HepG2 (cell line): Measurements from ENCODE around the gene MFSD6. TPM values are rescaled to one million over a fixed set of nuclear protein-coding genes. Genes with fewer than 3 reads are reported as not detected.

Source experiments
- ATAC-seq: fragments of 200-7000 bp; cut with Tn5 transposase; 3 replicates; pipeline ENCODE4 v1.9.1; 2020; ENCODE audit warnings: mild to moderate bottlenecking, moderate library complexity
- BruUV-seq: library from RNA; stranded (reverse); fragments of 400-500 nt; replicated peaks from 2 replicates; lab custom pipeline; 2021; lab: Mats Ljungman, UMichigan
- CTCF ChIA-PET: fragments of 300-600 bp; formaldehyde crosslinking; extraction: SDS; loops from one replicate; lab custom pipeline; 2021; ENCODE audit warnings: low total read pairs, inconsistent platforms, low intra/inter-chr PET ratio; lab: Yijun Ruan, JAX
- POLR2A ChIA-PET: fragments of 350-600 bp; sonication (Branson Sonifier 250); formaldehyde crosslinking; loops from one replicate; lab custom pipeline; 2020; ENCODE audit warnings: antibody characterized with exemption, inconsistent platforms; lab: Yijun Ruan, JAX
- DNase-seq: peaks from one replicate; pipeline ENCODE4 v3.0.0-alpha.2; 2015; ENCODE audit warnings: low spot score
- FAIRE-seq: peaks from 3 replicates; lab custom pipeline; 2011; peaks lifted over from hg19 to GRCh38; lab: Jason Lieb, UNC
- H2AFZ ChIP-seq: one replicate; pipeline ENCODE4 v1.6.1; 2011; ENCODE audit warnings: low read length, inconsistent platforms
- H3K27ac ChIP-seq: fragments of 300-600 bp; 3 replicates; pipeline ENCODE4 v1.8.0; 2011; ENCODE audit warnings: mixed run types, mild to moderate bottlenecking, mixed read lengths, low read length, inconsistent platforms; ENCODE audit not compliant: insufficient read depth; ENCODE audit errors: extremely low read length
- H3K27me3 ChIP-seq, 2 experiments: fragments of 200-600 bp in 1 of 2; 2 replicates in 1 of 2; 3 replicates in 1 of 2; pipeline versions ENCODE4 v1.6.0 to v1.8.0; 2011; ENCODE audit warnings: low read length in 2 of 2, mild to moderate bottlenecking in 2 of 2, moderate library complexity in 2 of 2, inconsistent platforms in 1 of 2; ENCODE audit not compliant: insufficient read depth in 2 of 2, control insufficient read depth in 1 of 2
- H3K36me3 ChIP-seq, 2 experiments: fragments of 200-600 bp in 1 of 2; replicated peaks in 1 of 2; 2 replicates in 1 of 2; 3 replicates in 1 of 2; pipeline versions ENCODE4 v1.5.1 to v1.8.0; 2011; ENCODE audit warnings: low read length in 2 of 2, inconsistent platforms in 1 of 2; ENCODE audit not compliant: insufficient read depth in 2 of 2, control insufficient read depth in 1 of 2
- H3K4me1 ChIP-seq: 2 replicates; pipeline ENCODE4 v1.5.1; 2012; ENCODE audit warnings: low read length, inconsistent platforms; ENCODE audit not compliant: insufficient read depth
- H3K4me2 ChIP-seq: 2 replicates; pipeline ENCODE4 v1.6.0; 2011; ENCODE audit warnings: low read depth, low read length, inconsistent platforms
- H3K4me3 ChIP-seq, 3 experiments: fragments of 200-600 bp in 1 of 3; sonication (generic), shearing (Covaris generic) in 1 of 3; replicated peaks in 1 of 3; 2 replicates each; pipeline ENCODE4 v1.5.1; 2011 to 2016; ENCODE audit warnings: low read length in 3 of 3, inconsistent platforms in 2 of 3, low read depth in 2 of 3, mild to moderate bottlenecking in 2 of 3, control low read depth in 1 of 3, mixed read lengths in 1 of 3; ENCODE audit not compliant: insufficient read depth in 1 of 3
- H3K79me2 ChIP-seq: one replicate; pipeline ENCODE4 v1.6.1; 2011; ENCODE audit warnings: low read length, inconsistent platforms; ENCODE audit not compliant: insufficient read depth
- H3K9ac ChIP-seq: 2 replicates; pipeline ENCODE4 v1.6.0; 2011; ENCODE audit warnings: mild to moderate bottlenecking, low read depth, low read length, inconsistent platforms; ENCODE audit not compliant: insufficient read depth
- H3K9me3 ChIP-seq: 2 replicates; pipeline ENCODE4 v1.5.1; 2012; ENCODE audit warnings: mild to moderate bottlenecking, low read length
- H4K20me1 ChIP-seq: 2 replicates; pipeline ENCODE4 v1.6.0; 2011; ENCODE audit warnings: inconsistent platforms, mild to moderate bottlenecking, low read length, moderate library complexity; ENCODE audit not compliant: insufficient read depth
- ETV6 ChIP-seq: sonication (generic); formaldehyde crosslinking; conservative IDR thresholded peaks from 2 replicates; pipeline ENCODE4 v1.4.0; 2020; ENCODE audit warnings: missing genetic modification reagents
- NFKBIZ ChIP-seq: IDR thresholded peaks from 2 replicates; pipeline ENCODE4 v1.6.1; 2018; ENCODE audit warnings: missing genetic modification reagents, missing compliant biosample characterization
- SIX4 ChIP-seq: sonication (generic); formaldehyde crosslinking; IDR thresholded peaks from 2 replicates; pipeline ENCODE4 v1.4.0; 2020; ENCODE audit warnings: missing genetic modification reagents
- SKI ChIP-seq: fragments of 450-650 bp; IDR thresholded peaks from one replicate; pipeline ENCODE4 v1.6.1; 2018; ENCODE audit warnings: mild to moderate bottlenecking; ENCODE audit not compliant: partially characterized antibody
- ZNF331 ChIP-seq: sonication (generic); formaldehyde crosslinking; IDR thresholded peaks from 2 replicates; pipeline ENCODE4 v1.4.0; 2020; ENCODE audit warnings: missing genetic modification reagents
- WGBS: methylation state at CpG from one replicate; pipeline ENCODE4 v1.1.6; 2017; ENCODE audit warnings: low lambda C conversion rate; 5-methylcytosine and 5-hydroxymethylcytosine counted together
- in situ Hi-C: cut with HindIII; loops from 2 replicates; pipeline ENCODE4 v1.10.0; 2017; ENCODE audit warnings: low pct_unique_long_range_greater_than_20kb; ENCODE audit not compliant: extremely low pct_ligation_motif_present
- intact Hi-C: fragments of 100-400 bp; cut with micrococcal nuclease; formaldehyde crosslinking; loops from one replicate; pipeline ENCODE4 v1.10.0; 2022; ENCODE audit not compliant: unreplicated experiment
- polyA plus RNA-seq, 8 experiments: library from polyadenylated mRNA; depleted of rRNA in 3 of 8; stranded (reverse) in 7 of 8; unstranded in 1 of 8; fragments of >200 nt; fragmentation: Illumina TruSeq in 4 of 8; extraction: Trizol in 4 of 8; gene quantifications; 2 replicates each; pipeline versions ENCODE4 v1.2.1 to v1.2.3, GENCODE V29; 2011 to 2016; ENCODE audit warnings: low read depth in 4 of 8, missing spikeins in 1 of 8, mixed read lengths in 1 of 8; ENCODE audit not compliant: insufficient read depth in 1 of 8
- total RNA-seq, 5 experiments: library from RNA; depleted of rRNA; stranded (reverse); fragments of >200 nt; fragmentation: Illumina TruSeq; extraction: Trizol; gene quantifications; 2 replicates each; pipeline ENCODE4 v1.2.3, GENCODE V29; 2016; ENCODE audit warnings: low read depth in 1 of 5
- TF ChIP-seq, protein P1 (sequence below): sonication (generic); formaldehyde crosslinking; IDR thresholded peaks from 2 replicates; pipeline ENCODE4 v1.9.0; 2022; ENCODE audit warnings: low read depth, missing genetic modification reagents
- TF ChIP-seq, protein P2 (sequence below): sonication (generic); formaldehyde crosslinking; IDR thresholded peaks from 2 replicates; pipeline ENCODE4 v1.5.0; 2020; ENCODE audit warnings: missing genetic modification reagents

MFSD6 gene
- total and polyA plus RNA-seq, 2 of the 13 experiments (the other 11 are each of a cell fraction or from before 2014, with no cell fraction given), result 0.92 to 1.4 TPM

DNA sequence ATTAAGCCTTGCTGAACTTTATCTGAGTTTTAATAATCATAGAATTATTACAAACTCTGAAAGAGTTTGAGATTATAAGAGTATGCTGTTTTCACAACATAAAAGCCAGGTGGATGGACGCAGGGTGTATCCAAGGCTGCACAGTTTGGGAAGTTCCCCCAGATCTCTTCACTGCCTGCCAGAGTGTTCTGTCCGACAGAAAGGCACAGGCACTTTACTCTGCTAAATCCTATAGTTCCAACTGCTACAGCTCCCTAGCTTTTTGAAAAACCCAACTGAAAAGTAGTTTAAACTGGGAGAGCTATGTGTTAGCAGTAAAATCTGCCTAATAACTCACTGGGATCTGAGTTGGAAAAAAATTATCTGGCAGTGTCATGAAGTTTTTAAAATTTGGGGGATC is 38.0 kb downstream of the MFSD6 start:
- no peaks in the 10 kb centered on the region for H3K9me3 ChIP-seq
- H3K4me3 ChIP-seq, result no peak overlapping the region
- BruUV-seq, result no TSS peak
- POLR2A ChIA-PET, result no interaction called here
- in situ Hi-C loops, result no loop called here
- H3K36me3 ChIP-seq, result no peaks in the 10 kb centered on the region
- DNase-seq, result no peak
- H3K4me1 ChIP-seq, result 0 out of 2 replicates have a peak, but pooled peaks cover 6% of the 10 kb centered on the region
- TF ChIP-seq ZNF331 (CRISPR knock-in tag) (no peak), NFKBIZ (CRISPR knock-in tag) (no peak), ETV6 (CRISPR knock-in tag) (no peak), SKI (no peak), SIX4 (CRISPR knock-in tag) (no peak)
- TF ChIP-seq, protein P1, sequence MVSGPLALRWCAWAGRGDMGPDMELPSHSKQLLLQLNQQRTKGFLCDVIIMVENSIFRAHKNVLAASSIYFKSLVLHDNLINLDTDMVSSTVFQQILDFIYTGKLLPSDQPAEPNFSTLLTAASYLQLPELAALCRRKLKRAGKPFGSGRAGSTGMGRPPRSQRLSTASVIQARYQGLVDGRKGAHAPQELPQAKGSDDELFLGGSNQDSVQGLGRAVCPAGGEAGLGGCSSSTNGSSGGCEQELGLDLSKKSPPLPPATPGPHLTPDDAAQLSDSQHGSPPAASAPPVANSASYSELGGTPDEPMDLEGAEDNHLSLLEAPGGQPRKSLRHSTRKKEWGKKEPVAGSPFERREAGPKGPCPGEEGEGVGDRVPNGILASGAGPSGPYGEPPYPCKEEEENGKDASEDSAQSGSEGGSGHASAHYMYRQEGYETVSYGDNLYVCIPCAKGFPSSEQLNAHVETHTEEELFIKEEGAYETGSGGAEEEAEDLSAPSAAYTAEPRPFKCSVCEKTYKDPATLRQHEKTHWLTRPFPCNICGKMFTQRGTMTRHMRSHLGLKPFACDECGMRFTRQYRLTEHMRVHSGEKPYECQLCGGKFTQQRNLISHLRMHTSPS (CRISPR knock-in tag), result no peak
- TF ChIP-seq, protein P2, sequence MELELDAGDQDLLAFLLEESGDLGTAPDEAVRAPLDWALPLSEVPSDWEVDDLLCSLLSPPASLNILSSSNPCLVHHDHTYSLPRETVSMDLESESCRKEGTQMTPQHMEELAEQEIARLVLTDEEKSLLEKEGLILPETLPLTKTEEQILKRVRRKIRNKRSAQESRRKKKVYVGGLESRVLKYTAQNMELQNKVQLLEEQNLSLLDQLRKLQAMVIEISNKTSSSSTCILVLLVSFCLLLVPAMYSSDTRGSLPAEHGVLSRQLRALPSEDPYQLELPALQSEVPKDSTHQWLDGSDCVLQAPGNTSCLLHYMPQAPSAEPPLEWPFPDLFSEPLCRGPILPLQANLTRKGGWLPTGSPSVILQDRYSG (CRISPR knock-in tag), result no peak
- intact Hi-C loops, result no loop called here
- WGBS, result 57% methylated on average over 2 of the region's 2 CpGs
- no peaks in the 10 kb centered on the region for H4K20me1 ChIP-seq
- H3K27me3 ChIP-seq, result no peaks in the 10 kb centered on the region
- no peak for FAIRE-seq
- H3K27ac ChIP-seq, result no peak overlapping the region
- no peaks in the 10 kb centered on the region for H3K79me2 ChIP-seq
- H3K4me2 ChIP-seq, result no peak overlapping the region
- CTCF ChIA-PET, result no interaction called here
- H2AFZ ChIP-seq, result no peak overlapping the region
- ATAC-seq, result no peak
- H3K9ac ChIP-seq, result no peak overlapping the region
